Measurements from ENCODE around the gene DCLK2. TPM values are rescaled to one million over a fixed set of nuclear protein-coding genes. Genes with fewer than 3 reads are reported as not detected.

The DCLK2 gene
- total RNA-seq, 1 experiment from 2014 or later = 2.9 TPM

DNA sequence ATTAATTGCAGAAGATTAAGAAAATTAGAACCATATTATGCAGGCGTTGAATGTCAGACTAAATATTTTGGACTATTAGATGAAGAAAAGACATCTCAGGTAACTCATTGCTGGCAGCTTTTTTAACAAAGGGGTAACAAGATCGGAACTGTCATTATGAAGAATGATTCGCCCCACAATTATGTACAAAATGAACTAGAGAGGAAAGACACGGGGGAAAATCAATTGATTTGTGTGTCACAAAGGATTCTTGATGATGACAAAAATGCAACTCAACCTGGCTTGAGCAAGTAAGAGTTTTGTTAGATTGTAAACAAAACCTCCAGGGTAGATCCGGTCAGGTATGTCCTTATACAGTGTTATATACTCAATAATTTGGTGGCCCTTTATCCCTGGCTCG, 12.5 kb upstream of the DCLK2 start:
- H3K4me3 Mint-ChIP-seq (ENCODE audit: unreplicated experiment) = no peak overlapping the region
- POLR2A ChIA-PET = no interaction called here
- H3K27me3 Mint-ChIP-seq (ENCODE audit: insufficient read depth, unreplicated experiment) = no peaks in the 10 kb centered on the region
- no peak for DNase-seq
- intact Hi-C loops (cut with micrococcal nuclease; ENCODE audit: unreplicated experiment) = no loop called here
- no peaks in the 10 kb centered on the region for H3K36me3 ChIP-seq (ENCODE audit: control insufficient read depth, insufficient read depth, low read length)
- no peak overlapping the region for H3K4me3 ChIP-seq (ENCODE audit: low read depth, low read length)
- CTCF ChIA-PET = no interaction called here
- H3K4me1 Mint-ChIP-seq (ENCODE audit: low read depth, unreplicated experiment) = no peaks in the 10 kb centered on the region
- H3K36me3 Mint-ChIP-seq (ENCODE audit: insufficient read depth, unreplicated experiment) = no peaks in the 10 kb centered on the region
- H3K27ac Mint-ChIP-seq (ENCODE audit: unreplicated experiment) = no peak overlapping the region
- H3K9me3 Mint-ChIP-seq (ENCODE audit: unreplicated experiment) = no peaks in the 10 kb centered on the region
- H3K9me3 ChIP-seq = no peaks in the 10 kb centered on the region
- no peaks in the 10 kb centered on the region for H3K4me1 ChIP-seq
- TF ChIP-seq, protein P1, sequence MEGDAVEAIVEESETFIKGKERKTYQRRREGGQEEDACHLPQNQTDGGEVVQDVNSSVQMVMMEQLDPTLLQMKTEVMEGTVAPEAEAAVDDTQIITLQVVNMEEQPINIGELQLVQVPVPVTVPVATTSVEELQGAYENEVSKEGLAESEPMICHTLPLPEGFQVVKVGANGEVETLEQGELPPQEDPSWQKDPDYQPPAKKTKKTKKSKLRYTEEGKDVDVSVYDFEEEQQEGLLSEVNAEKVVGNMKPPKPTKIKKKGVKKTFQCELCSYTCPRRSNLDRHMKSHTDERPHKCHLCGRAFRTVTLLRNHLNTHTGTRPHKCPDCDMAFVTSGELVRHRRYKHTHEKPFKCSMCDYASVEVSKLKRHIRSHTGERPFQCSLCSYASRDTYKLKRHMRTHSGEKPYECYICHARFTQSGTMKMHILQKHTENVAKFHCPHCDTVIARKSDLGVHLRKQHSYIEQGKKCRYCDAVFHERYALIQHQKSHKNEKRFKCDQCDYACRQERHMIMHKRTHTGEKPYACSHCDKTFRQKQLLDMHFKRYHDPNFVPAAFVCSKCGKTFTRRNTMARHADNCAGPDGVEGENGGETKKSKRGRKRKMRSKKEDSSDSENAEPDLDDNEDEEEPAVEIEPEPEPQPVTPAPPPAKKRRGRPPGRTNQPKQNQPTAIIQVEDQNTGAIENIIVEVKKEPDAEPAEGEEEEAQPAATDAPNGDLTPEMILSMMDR (IDR thresholded peaks at IDR 0.05; ENCODE audit: insufficient read depth in 1 of 2, low read depth in 1 of 2, low read length in 1 of 2, severe bottlenecking in 1 of 2, unreplicated experiment in 1 of 2) = no peak
- BruUV-seq (replicated peaks) = no TSS peak
- no peaks in the 10 kb centered on the region for H3K27me3 ChIP-seq (replicated peaks; ENCODE audit: control insufficient read depth, insufficient read depth, low read length)

DNA sequence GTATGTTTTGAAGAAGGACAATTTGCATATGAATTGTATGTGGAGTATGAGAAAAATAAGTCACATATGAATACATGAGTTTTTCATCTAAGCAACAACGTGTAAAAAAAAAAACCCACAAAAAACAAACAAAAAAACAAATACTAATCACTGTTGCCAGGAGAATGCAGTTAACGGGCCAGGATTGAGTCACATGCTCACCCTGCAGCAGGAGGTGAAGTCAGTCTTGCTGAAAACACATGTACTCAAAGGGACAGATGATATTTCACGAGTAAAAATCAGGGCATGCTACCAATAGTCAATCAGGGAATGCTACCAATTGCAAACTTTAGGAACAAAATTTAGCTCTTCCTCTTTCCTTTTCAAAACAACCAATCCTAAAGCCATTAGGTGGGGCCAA, 10.4 kb upstream of the DCLK2 start:
- Histone ChIP-seq H3K4me1 (no peaks in the 10 kb centered on the region), H3K9me3 (no peaks in the 10 kb centered on the region), H3K4me3 (ENCODE audit: low read depth, low read length) (no peak overlapping the region), H3K36me3 (ENCODE audit: control insufficient read depth, insufficient read depth, low read length) (no peaks in the 10 kb centered on the region), H3K27me3 (replicated peaks; ENCODE audit: control insufficient read depth, insufficient read depth, low read length) (no peaks in the 10 kb centered on the region)
- Mint-ChIP-seq H3K4me3 (ENCODE audit: unreplicated experiment) (no peak overlapping the region), H3K27me3 (ENCODE audit: insufficient read depth, unreplicated experiment) (no peaks in the 10 kb centered on the region), H3K36me3 (ENCODE audit: insufficient read depth, unreplicated experiment) (no peaks in the 10 kb centered on the region), H3K27ac (ENCODE audit: unreplicated experiment) (no peak overlapping the region), H3K9me3 (ENCODE audit: unreplicated experiment) (no peaks in the 10 kb centered on the region), H3K4me1 (ENCODE audit: low read depth, unreplicated experiment) (no peaks in the 10 kb centered on the region)
- ChIA-PET CTCF (no interaction called here), POLR2A (no interaction called here)
- BruUV-seq (replicated peaks) = no TSS peak
- intact Hi-C loops (cut with micrococcal nuclease; ENCODE audit: unreplicated experiment) = no loop called here
- TF ChIP-seq, protein P1 (IDR thresholded peaks at IDR 0.05; ENCODE audit: insufficient read depth in 1 of 2, low read depth in 1 of 2, low read length in 1 of 2, severe bottlenecking in 1 of 2, unreplicated experiment in 1 of 2) = no peak
- DNase-seq = no peak

DNA sequence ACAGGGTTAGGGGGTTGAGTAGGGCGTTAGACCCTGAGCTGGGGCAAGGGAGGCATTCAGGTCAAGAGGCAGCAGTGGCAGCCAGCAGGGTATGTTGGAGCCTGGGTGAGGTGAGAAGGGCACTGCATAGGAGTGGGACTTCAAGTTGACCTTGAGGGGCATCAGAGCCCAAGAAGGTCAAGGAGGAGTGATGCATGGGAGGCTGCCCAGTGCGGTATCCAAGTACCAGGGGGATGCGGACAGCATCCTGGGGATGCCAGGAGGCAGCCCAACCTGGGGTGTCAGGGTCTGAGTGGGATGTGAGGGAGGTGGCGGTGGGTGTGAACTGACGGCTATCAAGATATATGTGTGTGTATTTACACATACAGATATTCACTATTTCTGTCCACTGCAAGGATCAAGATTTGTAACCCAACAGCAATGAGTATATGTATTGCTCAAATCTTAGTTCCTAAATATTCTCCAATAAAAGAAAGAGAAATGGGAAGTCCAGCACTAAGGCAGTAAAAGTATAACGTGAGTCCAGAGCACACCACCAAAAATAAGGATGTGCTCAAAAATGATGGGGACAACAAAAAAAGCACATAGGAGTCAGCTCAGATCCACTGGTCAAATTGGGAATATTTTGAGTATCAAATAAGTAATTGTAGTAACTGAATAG, 9.8 kb upstream of the DCLK2 start:
- no TSS peak for BruUV-seq (replicated peaks)
- intact Hi-C loops (cut with micrococcal nuclease; ENCODE audit: unreplicated experiment) = no loop called here
- Mint-ChIP-seq H3K36me3 (ENCODE audit: insufficient read depth, unreplicated experiment) (no peaks in the 10 kb centered on the region), H3K4me3 (ENCODE audit: unreplicated experiment) (no peak overlapping the region), H3K27ac (ENCODE audit: unreplicated experiment) (no peak overlapping the region), H3K4me1 (ENCODE audit: low read depth, unreplicated experiment) (no peaks in the 10 kb centered on the region), H3K27me3 (ENCODE audit: insufficient read depth, unreplicated experiment) (no peaks in the 10 kb centered on the region), H3K9me3 (ENCODE audit: unreplicated experiment) (no peaks in the 10 kb centered on the region)
- TF ChIP-seq, protein P1 (IDR thresholded peaks at IDR 0.05; ENCODE audit: insufficient read depth in 1 of 2, low read depth in 1 of 2, low read length in 1 of 2, severe bottlenecking in 1 of 2, unreplicated experiment in 1 of 2) = no peak
- ChIA-PET POLR2A (no interaction called here), CTCF (no interaction called here)
- no peaks in the 10 kb centered on the region for H3K4me1 ChIP-seq
- no peaks in the 10 kb centered on the region for H3K36me3 ChIP-seq (ENCODE audit: control insufficient read depth, insufficient read depth, low read length)
- no peak for DNase-seq
- H3K4me3 ChIP-seq (ENCODE audit: low read depth, low read length) = no peak overlapping the region
- no peaks in the 10 kb centered on the region for H3K27me3 ChIP-seq (replicated peaks; ENCODE audit: control insufficient read depth, insufficient read depth, low read length)
- H3K9me3 ChIP-seq = no peaks in the 10 kb centered on the region
